Renal pelvis (tissue), 12 donors: ENCODE measurements around the gene SNX17. TPM values are rescaled to one million over a fixed set of nuclear protein-coding genes. Genes with fewer than 3 reads are reported as not detected.
"Not testable (repeated sequence)": the region's sequence is repeated elsewhere in the genome, so short reads cannot be mapped to it uniquely, and the experiment has no call there.

Source experiments
- DNase-seq: peaks from one replicate; pipeline ENCODE4 v3.0.0-alpha.2; 2013
- long read RNA-seq, 16 experiments: transcript quantifications; one replicate each; lab custom pipeline, GENCODE V29; 2026
- polyA plus RNA-seq, 3 donors: library from polyadenylated mRNA; unstranded; fragments of 120-200 nt; gene quantifications; one replicate each; pipeline ENCODE4 v1.2.1, GENCODE V29; 2013; ENCODE audit not compliant: insufficient read length in 3 of 3

The SNX17 gene
- polyA plus RNA-seq, result 100 to 1,000 TPM; 108 to 121 (median 109) TPM
- long read RNA-seq, donor 1, transcript SNX17-201 (15 exons, 2,044 nt), result major isoform, 48 of 52 reads
- long read RNA-seq, donor 1, partial matches to known transcripts, result 0 of 52 reads
- long read RNA-seq, donor 1, other reads (novel, unspliced or antisense), result 0 of 52 reads
- long read RNA-seq, donor 2, transcript SNX17-201 (15 exons, 2,044 nt), result major isoform, 56 of 59 reads
- long read RNA-seq, donor 2, partial matches to known transcripts, result 0 of 59 reads
- long read RNA-seq, donor 2, other reads (novel, unspliced or antisense), result 0 of 59 reads
- long read RNA-seq, donor 3, transcript SNX17-201 (15 exons, 2,044 nt), result major isoform, 42 of 47 reads
- long read RNA-seq, donor 3, partial matches to known transcripts, result 0 of 47 reads
- long read RNA-seq, donor 3, other reads (novel, unspliced or antisense), result 0 of 47 reads
- long read RNA-seq, donor 4, transcript SNX17-201 (15 exons, 2,044 nt), result major isoform, 40 of 57 reads
- long read RNA-seq, donor 4, partial matches to known transcripts, result 0 of 57 reads
- long read RNA-seq, donor 4, other reads (novel, unspliced or antisense), result 16 of 57 reads
- long read RNA-seq, donor 5, transcript SNX17-201 (15 exons, 2,044 nt), result major isoform, 24 of 24 reads
- long read RNA-seq, donor 5, partial matches to known transcripts, result 0 of 24 reads
- long read RNA-seq, donor 5, other reads (novel, unspliced or antisense), result 0 of 24 reads
- long read RNA-seq, donor 6, transcript SNX17-201 (15 exons, 2,044 nt), result major isoform, 32 of 68 reads
- long read RNA-seq, donor 6, partial matches to known transcripts, result 35 of 68 reads
- long read RNA-seq, donor 6, other reads (novel, unspliced or antisense), result 0 of 68 reads
- long read RNA-seq, donor 7, transcript SNX17-201 (15 exons, 2,044 nt), result major isoform, 73 of 107 reads
- long read RNA-seq, donor 7, partial matches to known transcripts, result 24 of 107 reads
- long read RNA-seq, donor 7, other reads (novel, unspliced or antisense), result 0 of 107 reads
- long read RNA-seq, donor 8, transcript SNX17-201 (15 exons, 2,044 nt), result major isoform, 24 of 27 reads
- long read RNA-seq, donor 8, partial matches to known transcripts, result 0 of 27 reads
- long read RNA-seq, donor 8, other reads (novel, unspliced or antisense), result 0 of 27 reads
- long read RNA-seq, donor 9, transcript SNX17-201 (15 exons, 2,044 nt), result major isoform, 67 of 300 reads
- long read RNA-seq, donor 9, partial matches to known transcripts, result 199 of 300 reads
- long read RNA-seq, donor 9, other reads (novel, unspliced or antisense), result 32 of 300 reads
- long read RNA-seq, donor 10, transcript SNX17-201 (15 exons, 2,044 nt), result major isoform, 36 of 43 reads
- long read RNA-seq, donor 10, partial matches to known transcripts, result 5 of 43 reads
- long read RNA-seq, donor 10, other reads (novel, unspliced or antisense), result 0 of 43 reads
- long read RNA-seq, donor 11, transcript SNX17-201 (15 exons, 2,044 nt), result major isoform, 36 of 46 reads
- long read RNA-seq, donor 11, partial matches to known transcripts, result 7 of 46 reads
- long read RNA-seq, donor 11, other reads (novel, unspliced or antisense), result 0 of 46 reads
- long read RNA-seq, donor 12, transcript SNX17-201 (15 exons, 2,044 nt), result major isoform, 62 of 65 reads
- long read RNA-seq, donor 12, partial matches to known transcripts, result 0 of 65 reads
- long read RNA-seq, donor 12, other reads (novel, unspliced or antisense), result 0 of 65 reads
- long read RNA-seq, donor 13, transcript SNX17-201 (15 exons, 2,044 nt), result major isoform, 29 of 32 reads
- long read RNA-seq, donor 13, partial matches to known transcripts, result 0 of 32 reads
- long read RNA-seq, donor 13, other reads (novel, unspliced or antisense), result 0 of 32 reads
- long read RNA-seq, donor 14, result 0 reads
- long read RNA-seq, donor 15, transcript SNX17-201 (15 exons, 2,044 nt), result major isoform, 47 of 49 reads
- long read RNA-seq, donor 15, partial matches to known transcripts, result 0 of 49 reads
- long read RNA-seq, donor 15, other reads (novel, unspliced or antisense), result 0 of 49 reads
- long read RNA-seq, donor 16, transcript SNX17-201 (15 exons, 2,044 nt), result major isoform, 42 of 83 reads
- long read RNA-seq, donor 16, partial matches to known transcripts, result 40 of 83 reads
- long read RNA-seq, donor 16, other reads (novel, unspliced or antisense), result 0 of 83 reads

- peak; percentile 99 for DNase-seq
Observed at GRCh38 chr2:27370026-27370815, at the start of gene SNX17, which contains the start of gene EIF2B4. SNX17 (plus strand) TSS chr2:27370616; CDS start chr2:27370744, 128 bp downstream. EIF2B4 (minus strand) TSS chr2:27370338; CDS start chr2:27370314, 24 bp downstream.

- DNase-seq, result no peak
Observed at GRCh38 chr2:27320958-27321543, 49.4 kb upstream of the SNX17 start.

- no peak for DNase-seq
Observed at GRCh38 chr2:27322301-27322765, 48.1 kb upstream of the SNX17 start.

GRCh38 chr2:27322766-27323595 lies 47.4 kb upstream of the SNX17 start, which contains the start of gene MPV17:
MPV17 (minus strand) TSS chr2:27323097; CDS start chr2:27322517, 580 bp downstream.
- peak; percentile 94 for DNase-seq

GRCh38 chr2:27323596-27324285 lies 46.7 kb upstream of the SNX17 start:
- DNase-seq, result no peak

GRCh38 chr2:27324720-27325119 lies 45.7 kb upstream of the SNX17 start:
- DNase-seq, result no peak

GRCh38 chr2:27335311-27335710 lies 35.1 kb upstream of the SNX17 start:
- no peak for DNase-seq

- no peak for DNase-seq
Observed at GRCh38 chr2:27336173-27336572, 34.2 kb upstream of the SNX17 start.

- DNase-seq, result no peak
Observed at GRCh38 chr2:27347641-27348040, 22.8 kb upstream of the SNX17 start.

- DNase-seq, result no peak
Observed at GRCh38 chr2:27350106-27350693, 20.2 kb upstream of the SNX17 start.

GRCh38 chr2:27351802-27352598 lies 18.4 kb upstream of the SNX17 start:
- no peak for DNase-seq

GRCh38 chr2:27353386-27353761 lies 17.0 kb upstream of the SNX17 start:
- DNase-seq, result not testable (repeated sequence)

GRCh38 chr2:27353762-27354596 lies 16.4 kb upstream of the SNX17 start:
- no peak for DNase-seq

- no peak for DNase-seq
Observed at GRCh38 chr2:27354597-27354927, 15.9 kb upstream of the SNX17 start.

GRCh38 chr2:27356056-27356381 lies 14.4 kb upstream of the SNX17 start:
- DNase-seq, result no peak
